Retinal pigment epithelial cell (primary cell): ENCODE data around the gene EML1.
A peak's percentile ranks its signal among the peaks of the same experiment; 100 is the strongest.

Experiments
- DNase-seq: peaks from one replicate; pipeline ENCODE4 v3.0.0-alpha.2; 2010; ENCODE audit warnings: low read depth
- H3K4me3 ChIP-seq: 2 replicates; pipeline ENCODE4 v1.5.1; 2011; ENCODE audit warnings: mild to moderate bottlenecking, low read length, control low read depth, moderate library complexity
- TF ChIP-seq, protein P1 (sequence below): conservative IDR thresholded peaks from 2 replicates; pipeline ENCODE4 v1.5.1; 2011; ENCODE audit warnings: low read depth, low read length, control low read depth, inconsistent platforms

EML1 gene

DNA sequence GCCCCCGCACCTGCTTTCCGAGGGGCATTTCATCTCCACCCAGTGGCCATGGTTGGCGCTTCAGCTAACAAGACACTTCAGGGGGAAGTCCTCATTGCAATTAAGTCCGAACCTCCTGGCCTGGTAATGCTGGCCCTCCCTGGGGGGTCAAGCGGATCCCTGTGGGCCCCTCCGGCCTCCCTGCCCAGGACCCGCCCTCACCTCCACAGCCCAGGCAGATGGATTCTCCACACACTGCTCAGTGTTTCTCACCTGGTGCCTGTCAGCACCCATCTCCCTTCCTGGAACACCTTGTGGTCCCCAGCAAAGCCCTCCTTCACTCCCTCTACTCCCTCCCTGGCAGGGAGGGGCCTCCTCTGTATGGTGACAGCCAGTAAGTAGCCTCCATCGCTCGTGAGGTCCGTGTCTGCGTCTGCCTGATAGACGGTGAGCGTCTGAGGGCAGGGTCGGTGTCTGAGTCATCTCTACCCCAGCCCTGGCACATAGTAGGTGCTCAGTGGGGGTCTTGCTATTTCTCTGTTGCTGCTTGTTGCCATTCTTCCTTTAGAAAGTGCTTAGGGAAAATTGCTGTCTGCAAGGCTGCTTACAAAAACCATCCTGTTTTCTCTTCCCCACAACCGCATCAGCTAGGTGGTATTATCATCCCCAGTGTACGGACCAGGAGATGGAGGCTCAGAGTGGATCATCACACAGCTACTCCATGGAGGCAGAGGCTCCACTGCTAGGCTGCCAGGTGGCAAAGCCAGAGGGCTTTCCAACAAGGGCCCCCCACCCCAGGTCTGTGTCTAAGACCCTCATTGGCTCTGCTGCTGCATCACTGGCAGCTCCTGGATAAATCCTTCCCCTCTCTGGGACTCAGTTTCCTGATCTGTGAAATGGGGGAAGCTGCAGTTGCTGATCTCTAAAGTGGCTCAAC is 39.7 kb upstream of the EML1 start:
- H3K4me3 ChIP-seq = no peak overlapping the region
- TF ChIP-seq, protein P1, sequence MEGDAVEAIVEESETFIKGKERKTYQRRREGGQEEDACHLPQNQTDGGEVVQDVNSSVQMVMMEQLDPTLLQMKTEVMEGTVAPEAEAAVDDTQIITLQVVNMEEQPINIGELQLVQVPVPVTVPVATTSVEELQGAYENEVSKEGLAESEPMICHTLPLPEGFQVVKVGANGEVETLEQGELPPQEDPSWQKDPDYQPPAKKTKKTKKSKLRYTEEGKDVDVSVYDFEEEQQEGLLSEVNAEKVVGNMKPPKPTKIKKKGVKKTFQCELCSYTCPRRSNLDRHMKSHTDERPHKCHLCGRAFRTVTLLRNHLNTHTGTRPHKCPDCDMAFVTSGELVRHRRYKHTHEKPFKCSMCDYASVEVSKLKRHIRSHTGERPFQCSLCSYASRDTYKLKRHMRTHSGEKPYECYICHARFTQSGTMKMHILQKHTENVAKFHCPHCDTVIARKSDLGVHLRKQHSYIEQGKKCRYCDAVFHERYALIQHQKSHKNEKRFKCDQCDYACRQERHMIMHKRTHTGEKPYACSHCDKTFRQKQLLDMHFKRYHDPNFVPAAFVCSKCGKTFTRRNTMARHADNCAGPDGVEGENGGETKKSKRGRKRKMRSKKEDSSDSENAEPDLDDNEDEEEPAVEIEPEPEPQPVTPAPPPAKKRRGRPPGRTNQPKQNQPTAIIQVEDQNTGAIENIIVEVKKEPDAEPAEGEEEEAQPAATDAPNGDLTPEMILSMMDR = peak; percentile 27
- DNase-seq = no peak

DNA sequence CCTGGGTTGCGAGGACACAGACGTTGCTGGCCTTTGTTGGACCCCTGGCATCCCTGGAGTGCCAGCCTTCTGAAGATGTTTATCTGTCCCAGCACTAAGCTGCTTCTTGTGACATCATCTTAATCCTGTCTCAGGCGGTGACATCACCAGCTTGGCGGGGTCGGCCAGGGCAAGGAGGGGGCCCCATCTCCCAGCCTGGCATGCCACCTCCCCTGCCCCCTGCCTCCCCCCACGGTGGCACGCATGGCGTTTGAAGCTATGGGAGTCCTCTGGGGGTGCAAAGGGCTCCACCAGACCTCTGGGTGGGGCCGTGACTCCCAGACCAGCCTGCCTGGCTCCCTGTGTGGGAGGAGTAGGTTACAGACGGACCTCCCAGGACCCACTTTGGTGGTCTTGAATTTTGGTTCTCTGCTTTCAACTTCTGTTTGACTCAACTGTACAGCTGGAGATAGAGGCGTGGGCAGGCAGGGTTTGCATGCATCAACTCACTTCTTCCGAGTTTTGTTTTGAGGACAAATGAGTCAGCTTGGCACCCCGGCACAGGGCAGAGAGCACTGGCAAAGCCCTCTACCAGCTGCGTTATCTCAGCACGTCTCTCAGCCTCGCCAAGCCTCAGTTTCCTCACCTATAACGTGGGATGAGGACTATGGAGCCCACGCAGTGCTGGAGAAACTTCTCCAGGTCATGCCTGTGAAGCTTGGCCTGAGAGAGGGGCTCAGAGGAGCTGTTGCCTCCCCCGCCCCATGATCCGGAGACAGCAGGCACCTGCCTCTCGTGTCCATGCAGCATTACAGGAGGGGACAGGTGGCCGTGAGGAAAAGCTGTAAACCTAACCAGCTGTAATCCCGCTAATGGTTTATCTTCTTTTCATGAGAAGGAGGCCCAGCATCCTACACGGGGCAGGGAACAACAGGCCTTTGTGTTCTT is 38.8 kb upstream of the EML1 start:
- DNase-seq = peak; percentile 70
- no peak overlapping the region for H3K4me3 ChIP-seq

DNA sequence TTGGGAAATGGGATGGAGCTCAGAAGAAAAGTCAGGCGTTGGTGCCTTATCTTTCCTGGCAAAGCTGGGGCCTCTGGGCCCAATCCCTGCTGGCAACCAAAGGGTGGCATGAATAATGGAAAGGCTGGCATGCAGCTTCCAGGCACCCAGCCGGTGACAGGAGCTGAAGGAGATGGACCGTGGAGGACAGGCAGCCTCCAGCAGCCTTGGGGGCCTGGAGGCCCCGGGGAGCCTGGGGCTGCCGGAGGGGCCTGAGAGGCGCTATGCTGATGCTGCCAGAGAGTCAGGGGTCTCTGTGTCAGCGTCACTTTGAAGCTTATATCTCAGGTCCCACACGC is 38.2 kb upstream of the EML1 start:
- no peak for DNase-seq
- no peak overlapping the region for H3K4me3 ChIP-seq
- TF ChIP-seq, protein P1 = no peak

More for the DNA sequence above, 38.8 kb upstream of the EML1 start:
- TF ChIP-seq, protein P1 = no peak

DNA sequence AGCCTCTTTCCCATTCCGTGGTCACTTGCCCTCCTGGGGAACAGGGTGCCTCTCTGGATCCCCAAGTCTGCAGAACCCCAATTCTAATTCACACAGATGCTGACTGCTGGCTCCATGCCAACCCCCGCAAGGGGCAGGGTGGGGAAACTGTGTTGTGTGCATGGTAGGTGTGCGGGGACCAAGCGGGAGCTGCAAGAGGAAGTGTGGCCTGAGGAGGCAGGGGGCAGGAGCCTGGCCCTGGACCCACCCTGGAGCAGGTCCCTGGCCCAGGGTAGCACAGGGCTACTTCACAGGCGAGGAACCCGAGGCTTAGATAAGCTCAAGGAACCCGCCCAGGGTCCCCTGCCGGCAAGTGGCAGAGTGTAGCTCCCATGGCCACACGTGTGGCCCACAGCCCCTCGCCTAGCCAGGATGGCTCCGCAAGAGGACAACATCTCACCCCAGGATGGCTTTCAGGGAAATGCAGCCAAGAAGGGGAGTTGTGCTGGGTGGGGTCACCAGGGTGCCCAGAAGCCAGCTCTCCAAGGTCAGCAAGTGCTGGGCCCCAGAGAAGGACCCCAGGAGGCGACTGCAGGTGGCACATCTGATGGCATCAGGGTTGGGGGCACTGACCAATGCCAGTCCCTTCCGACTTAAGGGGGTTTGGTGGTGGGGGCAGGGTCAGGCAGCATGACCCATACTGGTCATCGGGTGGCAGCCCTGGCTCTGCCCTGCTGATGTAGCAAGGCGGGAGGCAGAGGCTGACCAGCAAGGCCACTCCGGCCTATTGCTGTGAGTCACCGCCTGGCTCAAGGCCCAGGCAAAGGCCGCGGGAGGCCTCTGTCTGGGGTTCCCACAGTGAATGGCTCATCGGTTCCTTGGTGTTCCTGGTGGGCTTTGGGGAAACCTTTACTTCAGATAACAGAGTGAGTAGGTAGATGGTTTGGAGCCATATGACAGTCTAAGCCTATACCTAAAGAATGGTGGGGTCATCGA is 37.3 kb upstream of the EML1 start:
- TF ChIP-seq, protein P1 = no peak
- no peak overlapping the region for H3K4me3 ChIP-seq
- peak; percentile 75 for DNase-seq

DNA sequence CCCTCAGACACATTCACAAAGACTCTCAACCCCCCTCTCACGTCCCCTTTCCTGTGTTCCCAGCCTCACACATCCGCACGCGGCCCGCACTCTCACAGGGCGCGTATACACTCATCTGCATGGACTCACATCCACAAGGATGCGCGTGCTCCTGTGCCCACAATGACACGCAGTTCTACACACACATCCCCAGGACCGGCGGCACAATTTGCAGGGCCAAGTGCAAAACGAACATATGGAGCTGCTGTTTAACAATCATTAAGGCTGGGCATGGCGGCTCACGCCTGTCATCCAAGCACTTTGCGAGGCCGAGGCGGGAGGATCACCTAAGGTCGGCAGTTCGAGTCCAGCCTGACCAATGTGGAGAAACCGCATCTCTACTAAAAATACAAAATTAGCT is 36.4 kb upstream of the EML1 start:
- H3K4me3 ChIP-seq = no peak overlapping the region
- DNase-seq = no peak
- TF ChIP-seq, protein P1 = no peak

DNA sequence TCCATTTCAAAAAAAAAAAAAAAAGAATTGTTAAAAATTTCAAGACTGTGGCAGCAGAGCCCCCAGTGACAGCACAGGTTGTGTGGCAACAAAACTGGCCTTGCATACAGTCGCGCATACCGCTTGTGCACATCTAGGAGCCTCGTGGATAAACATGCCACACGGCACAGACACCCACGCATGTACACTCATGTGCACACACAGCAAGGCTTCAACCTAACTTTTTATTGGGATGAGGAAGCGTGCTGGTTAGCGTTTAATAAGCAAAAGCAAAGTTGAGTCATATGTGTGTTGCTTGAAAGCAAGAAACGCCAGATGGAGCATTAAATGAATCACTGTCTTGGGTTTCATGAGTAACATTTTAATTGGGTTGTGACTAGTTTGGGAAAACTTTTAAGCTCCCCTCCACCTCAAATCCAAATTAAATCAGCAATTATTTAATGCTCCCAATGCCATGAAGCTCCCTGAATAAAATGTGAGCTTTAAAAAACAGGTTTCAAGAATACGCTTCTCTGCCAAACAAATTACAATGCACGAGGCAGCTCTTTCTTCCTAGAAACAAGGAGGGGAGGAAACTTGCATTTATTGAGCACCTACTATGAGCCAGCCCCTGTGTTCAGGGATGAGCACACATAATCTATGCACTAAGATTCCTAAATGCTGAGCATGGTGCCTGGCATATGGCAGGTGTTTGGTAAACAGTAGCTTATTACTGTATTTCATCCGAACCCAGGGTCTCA is 35.7 kb upstream of the EML1 start:
- peak; percentile 94 for DNase-seq
- TF ChIP-seq, protein P1 = no peak
- H3K4me3 ChIP-seq = no peak overlapping the region
